NAMALWA (cell line): Measurements from ENCODE around the gene CCR6.

Experiments used
- DNase-seq: peaks from one replicate; pipeline ENCODE4 v3.0.0-alpha.2; 2015; ENCODE audit warnings: low spot score

Gene CCR6

DNA sequence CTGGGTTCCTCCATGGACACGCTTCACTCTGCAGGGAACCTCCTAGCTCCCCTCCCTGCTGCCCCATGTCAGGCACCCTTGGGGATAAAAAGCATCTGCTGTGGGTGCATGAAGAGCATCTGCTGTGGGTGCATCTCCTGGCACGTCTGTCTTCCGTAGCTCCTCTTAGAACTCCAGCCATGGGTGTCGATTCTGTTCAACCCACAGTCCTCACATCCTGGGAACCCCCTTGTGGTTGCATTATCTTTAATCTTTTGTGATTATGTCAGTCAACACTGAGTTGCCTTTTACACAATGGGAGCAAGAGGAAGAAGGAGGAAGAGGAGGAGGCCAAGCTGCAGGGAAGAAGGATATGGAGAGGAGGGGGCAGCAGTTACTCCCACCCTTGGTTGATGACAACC lies 24.1 kb upstream of the CCR6 start:
- peak; percentile 61 for DNase-seq

DNA sequence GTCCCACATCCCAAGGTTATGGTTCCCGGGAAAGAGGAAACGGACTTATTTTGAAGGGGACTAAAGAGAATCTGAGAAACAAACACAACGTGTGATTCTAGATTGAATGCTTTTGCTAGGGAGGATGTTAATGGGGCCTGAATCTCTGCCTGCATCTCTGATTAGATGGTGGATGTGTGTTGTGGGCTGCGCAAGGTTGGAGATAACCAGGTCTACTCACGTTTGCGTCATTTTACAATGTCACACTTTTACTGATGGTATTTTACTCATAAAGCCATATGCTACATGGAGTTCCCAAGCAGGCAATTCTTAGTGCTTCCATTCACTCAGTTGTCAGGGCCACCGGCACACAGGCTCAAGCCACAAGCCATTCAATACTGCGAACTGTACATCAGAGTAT lies 23.2 kb upstream of the CCR6 start:
- DNase-seq: no peak

DNA sequence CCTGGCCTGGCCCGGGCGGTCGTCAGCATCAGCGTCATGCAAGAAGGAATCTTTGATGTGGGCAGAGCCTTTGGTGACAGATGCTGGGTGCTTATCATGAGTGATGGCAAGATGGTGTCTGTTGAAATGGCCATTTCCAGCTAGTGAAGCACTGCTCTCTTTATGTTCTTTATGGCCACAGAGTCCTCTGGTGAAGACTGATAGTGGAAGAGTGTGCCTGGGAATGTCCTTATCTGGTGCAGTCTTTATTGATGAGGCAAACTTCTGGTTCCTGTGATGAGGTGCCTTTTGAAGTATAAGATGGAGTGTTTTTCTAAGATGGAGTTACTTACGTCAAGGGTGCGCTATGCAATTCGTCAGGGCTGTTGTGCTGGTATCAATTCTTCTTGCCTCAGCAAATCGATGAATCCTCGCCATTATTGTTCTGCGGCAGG lies 22.6 kb upstream of the CCR6 start:
- DNase-seq: no peak

DNA sequence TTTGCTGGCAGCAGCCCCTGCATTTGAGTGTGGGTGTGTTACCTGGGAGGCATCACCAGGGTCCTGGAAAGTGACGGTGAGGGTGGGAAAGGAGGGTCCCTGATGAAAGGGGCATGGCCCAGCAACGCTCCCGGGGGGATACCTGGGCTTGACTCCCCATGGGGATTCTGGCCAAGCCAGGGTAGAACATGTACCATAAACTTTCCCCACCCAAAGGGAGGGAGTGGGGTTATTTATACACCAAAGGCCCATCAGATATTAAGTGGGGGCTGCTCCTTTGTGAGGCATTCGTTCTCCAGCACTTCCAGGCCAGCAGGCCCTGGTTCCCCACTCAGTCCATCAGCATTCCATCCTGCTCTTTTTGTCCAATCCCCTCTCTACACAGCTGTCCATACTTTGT lies 20.6 kb upstream of the CCR6 start:
- DNase-seq: no peak

DNA sequence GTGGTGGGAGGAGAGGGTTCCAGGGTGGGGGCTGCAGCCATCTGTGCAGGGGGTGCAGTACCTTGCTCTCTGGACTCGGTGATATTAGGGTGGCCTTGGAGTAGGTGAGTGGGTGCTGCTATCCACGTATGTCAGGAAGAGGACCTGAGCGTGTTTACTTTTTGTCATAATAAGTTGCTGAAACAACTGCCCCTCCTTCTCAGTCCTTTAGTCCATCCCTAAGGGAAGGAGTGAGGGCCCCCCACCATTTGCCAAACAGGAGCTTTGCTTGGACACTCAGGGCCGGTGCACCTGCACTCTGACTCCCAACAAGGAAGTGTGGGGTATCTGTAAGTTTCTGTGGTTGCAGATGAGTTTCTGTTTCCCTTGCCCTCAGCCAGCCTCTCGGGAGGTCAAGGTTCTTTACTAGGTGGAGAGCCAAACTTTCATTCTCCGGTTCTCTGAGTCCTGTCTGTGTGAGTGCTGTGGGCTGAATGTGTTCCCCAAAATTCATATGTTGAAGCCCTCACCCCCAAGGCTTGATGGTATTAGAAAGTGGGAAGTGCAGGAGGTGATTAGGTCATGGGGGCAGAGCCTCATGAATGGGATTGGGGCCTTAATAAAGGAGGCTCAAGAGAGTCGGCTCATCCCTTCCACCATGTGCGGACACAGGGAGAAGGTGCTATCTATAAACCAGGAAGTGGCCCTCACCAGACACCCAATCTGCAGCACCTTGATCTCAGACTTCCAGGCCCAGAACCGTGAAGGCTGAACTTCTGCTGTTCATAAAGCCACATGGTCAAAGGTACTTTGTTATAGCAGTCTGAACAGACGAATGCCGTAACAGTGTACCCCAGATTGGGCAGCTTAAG lies 19.6 kb upstream of the CCR6 start:
- DNase-seq: peak; percentile 81

DNA sequence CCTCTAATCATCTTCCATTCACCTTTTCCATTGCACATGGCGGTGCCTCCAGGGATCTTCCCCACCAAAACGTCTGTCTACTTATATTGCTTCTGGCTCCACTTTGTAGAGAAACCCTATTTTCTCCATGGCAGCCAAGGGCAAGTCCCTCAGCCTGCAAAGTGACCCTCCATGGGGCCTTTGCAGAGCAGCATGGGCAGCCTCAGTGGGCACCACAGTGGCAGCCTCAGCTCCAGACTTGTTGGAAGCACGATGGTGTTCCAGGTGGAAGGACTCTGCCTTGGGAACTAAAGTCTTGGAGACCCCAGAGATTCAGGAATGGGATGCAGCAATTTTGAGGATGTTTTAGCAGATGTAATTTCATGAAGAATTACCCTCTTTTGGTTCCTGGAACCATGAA lies 18.5 kb upstream of the CCR6 start:
- DNase-seq: no peak

DNA sequence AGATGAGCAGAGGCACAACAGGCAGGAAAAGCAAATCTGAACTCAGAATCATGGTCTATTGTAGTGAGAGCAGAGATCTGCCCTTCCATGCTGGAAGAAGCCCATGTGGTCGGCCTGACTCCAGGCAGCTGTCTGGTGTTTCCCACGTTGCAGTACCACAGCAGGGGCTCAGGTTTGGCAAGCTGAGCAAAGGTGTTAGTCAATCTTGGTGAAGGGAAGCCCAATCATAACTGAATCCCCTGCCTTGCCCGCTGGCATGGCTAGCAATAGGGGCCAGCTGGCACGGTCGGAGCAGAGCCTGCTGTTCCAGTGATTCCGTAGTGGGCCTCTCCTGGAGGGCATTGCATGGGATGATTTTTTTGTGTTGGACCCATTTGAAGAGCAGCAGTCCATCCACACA lies 17.8 kb upstream of the CCR6 start:
- DNase-seq: no peak

DNA sequence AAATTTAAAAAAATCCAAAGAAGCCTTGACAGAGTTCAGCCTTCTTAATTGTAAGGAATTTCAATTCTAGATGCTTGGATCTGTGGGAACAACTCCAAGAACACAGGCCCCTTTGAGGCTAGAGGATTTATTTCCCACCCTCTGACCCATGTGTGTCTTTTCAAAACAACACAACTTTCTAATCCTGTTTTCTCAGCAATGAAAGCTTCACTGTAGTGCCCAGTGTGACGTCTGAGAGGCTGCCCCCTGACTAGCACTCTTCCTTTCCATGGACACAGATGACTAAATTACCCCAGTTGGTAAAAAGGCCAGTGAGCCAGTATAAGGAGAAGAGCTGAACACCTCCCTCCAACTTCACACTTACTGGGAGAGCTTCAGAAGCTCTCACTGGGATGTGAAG lies 16.5 kb upstream of the CCR6 start:
- DNase-seq: no peak

DNA sequence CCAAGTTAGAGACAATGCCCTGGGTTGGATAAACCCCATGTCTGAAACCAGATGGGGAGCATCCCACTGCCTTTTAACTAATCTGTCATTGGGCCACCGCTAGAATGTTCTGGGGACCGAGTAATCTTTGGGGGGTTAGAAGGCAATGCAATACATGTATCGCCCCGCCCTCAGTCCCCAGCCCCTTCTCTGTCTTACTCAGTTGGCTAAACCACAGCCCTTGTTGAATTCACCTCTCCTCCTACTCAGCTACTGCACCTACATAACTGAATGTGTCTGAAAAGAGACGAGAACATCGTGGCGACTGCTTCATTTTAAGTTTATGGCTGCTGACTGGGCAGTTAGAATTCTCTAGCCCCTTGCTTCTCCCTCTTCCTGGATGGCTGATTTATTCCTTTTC lies 15.1 kb upstream of the CCR6 start:
- DNase-seq: no peak

DNA sequence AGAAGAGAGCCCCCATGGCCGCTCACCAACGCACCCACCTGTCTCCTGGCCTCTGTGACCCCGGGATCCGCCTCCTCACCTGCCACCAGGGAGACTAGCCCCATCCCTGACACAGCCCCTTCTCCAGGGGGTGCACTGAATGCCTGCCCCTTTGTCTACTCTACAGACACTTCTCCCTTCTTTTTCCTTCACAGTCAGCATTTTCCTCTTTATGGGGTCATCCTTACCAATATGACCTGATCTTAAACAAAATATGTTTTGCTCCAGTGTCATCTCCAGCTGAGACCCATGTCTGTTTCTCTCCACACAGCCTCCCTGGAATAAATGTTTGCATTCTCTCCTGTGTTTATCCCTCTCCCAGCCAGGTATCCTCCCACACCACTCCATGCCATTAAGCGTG lies 14.6 kb upstream of the CCR6 start:
- no peak for DNase-seq

DNA sequence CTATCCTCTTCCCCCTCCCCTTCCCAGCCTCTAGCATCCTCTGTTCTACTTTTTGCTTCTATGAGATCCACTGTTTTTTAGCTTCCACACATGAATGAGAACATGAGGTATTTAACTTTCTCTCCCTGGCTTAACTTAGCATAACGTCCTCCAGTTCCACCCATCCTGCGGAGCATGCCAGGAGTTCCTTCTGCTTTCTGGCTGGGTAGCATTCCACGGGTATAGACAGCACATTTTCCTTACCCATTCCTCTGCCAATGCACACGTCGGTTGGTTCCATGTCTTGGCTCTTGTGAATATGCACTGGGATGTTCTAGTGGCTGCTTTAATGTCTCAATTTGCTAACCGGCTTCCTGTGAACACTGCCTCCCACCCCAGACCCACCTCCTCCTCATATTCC lies 13.2 kb upstream of the CCR6 start:
- no peak for DNase-seq

DNA sequence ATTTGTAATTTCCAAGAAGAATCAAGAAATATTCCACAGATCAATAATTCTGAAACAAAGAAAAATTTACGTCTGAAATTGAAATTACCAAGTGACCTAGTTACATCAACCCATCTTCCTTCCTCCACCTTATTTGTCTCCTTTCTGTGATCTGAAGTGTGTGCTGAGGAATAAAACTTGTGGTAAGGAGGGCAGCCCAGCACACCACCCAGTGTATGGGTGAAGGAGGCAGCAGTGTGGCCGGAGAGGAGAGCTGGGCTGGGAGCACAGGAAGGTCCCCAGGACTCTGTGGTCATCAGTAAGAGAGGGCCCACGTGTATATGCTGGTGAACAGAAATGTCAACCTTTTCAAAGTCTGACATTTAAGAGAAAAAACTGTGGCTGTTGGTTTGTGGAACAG lies 11.3 kb upstream of the CCR6 start:
- DNase-seq: no peak

DNA sequence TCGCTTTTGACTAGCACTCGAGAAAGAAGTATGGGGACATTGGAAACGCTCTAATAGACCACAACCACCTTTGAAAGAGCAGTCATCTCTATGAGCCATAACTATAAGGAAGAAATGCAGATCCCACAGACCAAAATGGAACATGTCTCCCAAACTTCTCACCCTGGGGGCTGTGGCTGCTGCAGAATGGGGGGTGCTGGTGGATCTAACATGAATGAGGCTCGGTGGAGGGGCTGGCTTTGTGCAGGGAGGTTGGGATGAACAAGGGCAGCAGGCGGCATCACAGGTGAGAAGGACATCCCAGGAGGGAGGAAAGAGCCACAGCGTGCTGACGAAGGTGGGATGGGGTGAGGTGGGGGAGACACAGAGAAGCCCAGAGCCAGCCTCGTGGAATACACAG lies 10.5 kb upstream of the CCR6 start:
- DNase-seq: no peak

DNA sequence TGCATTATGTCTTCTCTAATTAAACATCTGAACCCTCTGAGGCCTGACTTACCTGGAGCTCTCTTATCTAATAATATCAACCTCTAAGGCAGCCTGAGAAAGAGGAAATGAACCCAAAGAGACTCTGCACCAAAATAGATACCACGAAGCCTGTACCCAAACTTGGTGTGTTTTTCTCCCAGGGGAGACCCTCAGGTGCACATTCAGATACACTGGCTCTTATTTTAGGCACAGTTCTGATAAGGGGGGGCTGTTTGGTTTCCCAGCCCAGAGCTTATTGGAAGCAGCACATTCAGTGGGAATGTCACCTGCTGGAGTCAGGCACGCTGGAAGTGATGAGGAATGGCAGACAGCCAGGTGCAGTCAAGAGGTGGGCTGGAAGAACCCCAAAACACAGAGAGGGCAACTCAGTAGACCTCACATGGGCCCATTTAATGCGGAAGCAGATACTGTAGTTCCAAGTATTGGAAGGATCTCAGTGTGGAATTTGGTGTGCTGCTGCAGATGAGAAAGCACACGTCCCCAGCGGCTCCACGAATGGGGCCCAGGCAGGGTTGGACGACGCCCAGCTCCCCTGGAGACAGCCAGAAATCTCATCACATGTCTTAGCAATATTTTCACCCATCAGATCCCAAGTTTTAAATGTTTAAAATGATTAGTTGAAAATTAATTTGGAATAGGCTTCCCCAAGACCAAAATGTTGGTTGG lies 9.7 kb upstream of the CCR6 start:
- peak; percentile 94 for DNase-seq

DNA sequence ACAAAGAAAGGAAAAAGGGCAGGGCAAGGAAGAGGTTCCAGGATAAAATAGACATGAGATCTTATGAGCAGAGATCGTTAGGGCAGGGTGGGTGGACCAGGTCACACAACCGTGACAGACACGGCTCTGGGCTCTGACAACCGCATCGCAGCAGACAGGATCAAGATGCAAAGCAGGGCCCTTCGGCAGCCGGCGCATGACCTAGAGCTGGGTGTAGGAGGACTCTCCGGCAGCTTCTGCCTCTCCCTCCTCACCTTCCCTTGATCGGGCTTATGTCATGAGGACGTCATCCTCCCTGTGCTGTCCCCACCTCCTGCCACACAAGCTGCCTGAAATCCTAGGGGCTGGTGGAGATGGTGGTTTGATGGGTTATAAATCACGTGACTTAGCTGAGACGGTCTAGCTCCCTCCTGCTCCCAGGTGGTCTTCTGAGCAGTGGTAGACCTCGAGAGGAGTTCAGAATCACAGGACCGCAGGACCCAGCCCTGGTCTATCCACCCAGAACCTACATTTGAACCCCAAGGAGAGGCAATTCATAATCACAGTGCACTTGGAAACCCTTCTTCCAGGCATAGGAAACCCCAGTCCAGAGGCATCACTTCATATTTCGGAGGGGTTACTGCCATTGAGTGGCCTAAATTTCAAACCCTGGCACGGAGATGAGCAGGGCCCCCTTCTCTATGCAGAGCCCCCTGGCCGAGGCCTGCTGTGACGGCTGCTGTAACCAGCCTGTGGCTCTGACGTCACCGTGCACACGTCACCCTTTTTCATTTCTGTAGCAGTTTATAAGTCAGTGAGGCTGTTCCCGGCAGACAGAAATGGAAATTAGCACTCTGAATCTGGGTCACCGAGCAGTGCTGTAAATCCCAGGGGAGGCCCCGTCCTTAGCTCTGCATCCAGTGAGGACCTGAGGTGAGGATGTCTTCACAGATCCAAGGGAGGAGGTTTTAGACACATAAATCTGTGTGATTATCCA lies 8.7 kb upstream of the CCR6 start:
- peak; percentile 96 for DNase-seq

DNA sequence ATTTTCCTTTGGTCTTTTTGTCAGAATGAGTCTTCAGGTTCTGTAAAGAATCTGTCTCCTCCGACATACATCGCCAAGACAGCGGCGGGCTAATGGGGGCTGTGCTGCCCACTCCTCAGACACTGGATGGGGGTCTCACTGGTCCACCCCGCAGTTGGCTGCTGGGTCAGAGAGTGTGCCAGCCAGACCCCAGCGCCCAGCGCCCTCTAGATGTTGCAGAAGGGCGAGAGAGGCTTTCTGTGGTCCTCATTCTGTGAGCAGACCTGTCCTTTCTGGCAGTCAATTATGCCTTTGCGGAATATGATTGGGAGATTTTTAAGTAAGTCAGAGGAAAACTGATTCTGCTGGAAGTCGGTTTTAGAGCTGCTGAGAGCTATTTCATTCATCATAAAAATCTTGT lies 7.8 kb upstream of the CCR6 start:
- peak; percentile 44 for DNase-seq

DNA sequence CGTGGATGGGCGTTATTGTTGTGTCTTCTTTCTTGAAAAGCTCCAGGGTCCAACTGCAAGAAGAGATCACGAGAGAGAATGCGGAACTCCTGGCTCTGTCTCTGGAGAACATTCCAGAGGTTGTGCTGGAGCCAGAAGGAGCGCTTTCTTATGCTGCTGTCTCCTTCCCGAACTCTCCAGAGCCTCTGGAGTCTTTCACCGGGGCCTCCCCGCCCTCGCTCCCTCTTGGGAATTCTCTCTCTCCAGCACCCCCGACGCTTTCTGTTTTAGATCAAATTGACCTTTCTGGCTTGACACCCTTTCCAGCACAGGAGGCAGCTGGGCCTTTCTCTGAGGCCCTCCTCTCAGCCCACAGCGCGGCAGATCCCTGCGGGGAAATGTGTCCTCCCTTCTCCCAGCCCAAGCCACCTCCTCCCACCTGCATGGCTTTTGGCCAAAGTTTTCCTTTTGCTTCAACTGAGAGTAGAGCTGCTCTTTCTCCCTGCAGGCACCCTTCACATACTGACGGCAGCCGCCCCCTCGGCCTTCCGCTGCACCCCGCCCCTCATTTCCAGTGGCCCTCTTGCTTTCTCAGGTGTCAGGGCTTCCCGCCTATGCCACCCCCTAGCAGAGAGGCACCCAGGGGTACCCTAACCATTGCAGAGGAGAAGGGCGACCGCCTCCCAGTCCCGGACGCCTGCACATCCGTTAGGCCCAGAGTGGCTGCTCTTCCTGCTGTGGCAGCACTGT lies 6.6 kb upstream of the CCR6 start:
- no peak for DNase-seq

DNA sequence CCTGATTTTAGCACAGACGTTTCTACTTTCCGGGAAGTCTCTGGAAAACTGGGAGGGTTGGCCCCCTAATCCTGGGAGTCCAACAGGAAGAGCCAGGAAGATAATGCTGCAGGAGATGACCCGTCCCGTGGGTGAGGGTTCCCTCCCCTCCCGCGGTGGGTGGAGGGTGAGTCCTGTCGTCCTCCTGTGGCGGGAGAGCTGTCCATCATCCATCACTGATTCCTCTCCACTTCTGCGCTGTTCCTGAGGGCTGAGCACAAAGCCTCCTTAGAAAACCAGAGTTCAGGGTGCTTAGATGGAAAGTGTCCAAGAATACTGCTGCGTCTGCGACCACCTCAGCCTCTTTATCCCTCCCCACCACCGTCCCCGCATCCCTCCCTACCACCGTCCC lies 6.1 kb upstream of the CCR6 start:
- no peak for DNase-seq

DNA sequence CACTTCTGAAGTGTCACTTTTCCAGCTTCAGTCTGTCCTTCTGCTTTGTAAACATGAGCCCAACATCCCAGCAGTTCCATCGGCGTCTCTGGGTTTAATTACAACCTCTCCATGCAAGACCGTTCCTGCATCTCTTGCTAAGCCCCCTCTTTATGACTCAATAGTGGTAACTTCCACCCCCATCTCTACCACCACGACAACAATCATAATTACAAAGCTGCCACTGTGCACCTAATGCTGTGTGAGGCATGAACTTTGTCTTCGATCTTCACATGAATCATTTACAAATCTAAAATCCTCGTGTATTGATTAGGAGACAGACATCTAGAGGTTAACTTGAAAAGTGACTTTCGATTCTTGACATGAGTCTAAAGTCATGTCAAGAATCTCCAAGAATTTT lies 4.9 kb upstream of the CCR6 start:
- DNase-seq: no peak

DNA sequence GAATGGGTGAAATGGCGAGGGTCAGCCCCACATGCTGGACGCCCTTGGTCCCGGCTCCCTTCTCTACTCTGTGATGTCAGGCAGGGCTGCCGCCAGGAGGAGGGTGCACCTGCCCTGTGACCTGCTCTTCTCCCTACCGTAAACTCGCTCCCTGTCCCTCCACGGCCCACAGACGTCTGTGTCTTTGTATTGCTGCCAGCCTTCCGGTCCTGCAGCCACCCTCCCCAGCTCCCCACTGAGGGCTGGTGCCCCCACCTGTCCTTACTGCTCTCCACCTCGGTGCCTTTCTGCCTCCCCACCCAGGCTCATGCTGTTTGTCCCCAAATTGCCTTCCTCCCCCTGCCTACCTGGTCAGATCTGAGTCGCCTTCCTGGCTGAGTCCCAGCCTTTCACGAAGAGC lies 4.1 kb upstream of the CCR6 start:
- no peak for DNase-seq

DNA sequence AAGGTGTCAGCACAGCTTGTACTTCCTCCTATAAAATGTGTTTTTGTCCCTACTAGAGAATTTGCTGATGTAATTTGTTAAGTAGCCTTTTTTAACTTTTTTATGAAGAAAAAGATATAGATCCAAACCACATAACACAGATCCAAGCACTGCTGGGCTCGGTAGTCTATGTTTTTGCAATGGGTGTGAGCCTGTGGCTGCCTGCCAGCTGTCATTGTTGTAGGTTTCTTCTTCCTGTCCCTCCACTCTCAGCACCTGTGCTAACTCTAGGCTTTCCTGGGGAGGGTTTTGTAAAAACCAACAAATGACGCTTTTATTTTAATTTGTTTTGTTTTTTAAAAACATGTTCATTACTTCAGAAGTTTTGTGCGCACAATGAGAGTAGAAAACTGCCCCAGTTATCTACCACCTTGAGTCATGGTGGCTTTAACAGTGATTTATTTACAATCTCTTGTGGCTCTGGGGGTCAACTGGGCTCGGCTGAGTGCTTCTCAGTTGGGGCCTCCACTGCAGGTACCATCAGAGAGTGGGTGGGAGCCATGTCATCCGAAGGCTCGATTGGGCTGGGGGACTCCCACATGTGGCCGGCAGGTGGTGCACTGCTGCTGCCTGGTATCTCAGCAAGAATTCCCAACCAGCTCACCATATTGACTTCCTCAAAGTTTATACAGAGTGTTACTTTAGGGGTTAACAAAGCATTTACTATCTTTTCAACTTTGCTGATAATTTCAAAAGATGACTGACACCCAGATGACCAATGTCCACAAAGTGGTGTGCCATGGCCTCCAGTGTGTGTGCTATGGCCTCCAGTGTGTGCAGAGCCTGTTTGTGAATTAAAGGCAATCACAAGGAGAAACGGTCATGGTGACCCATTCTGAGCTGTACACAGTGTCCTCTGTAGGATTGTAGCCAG lies 3.0 kb upstream of the CCR6 start:
- DNase-seq: peak; percentile 46
